Measurements from ENCODE around the gene FAF2. TPM values are rescaled to one million over a fixed set of nuclear protein-coding genes. Genes with fewer than 3 reads are reported as not detected.
A peak's percentile ranks its signal among the peaks of the same experiment; 100 is the strongest.

The FAF2 gene
- total and polyA plus RNA-seq, 10 of the 15 experiments (the other 5 are each of a cell fraction or from before 2014, with no cell fraction given) = 19.0 to 45.1 (median 35.6) TPM

- TF ChIP-seq, protein P1, sequence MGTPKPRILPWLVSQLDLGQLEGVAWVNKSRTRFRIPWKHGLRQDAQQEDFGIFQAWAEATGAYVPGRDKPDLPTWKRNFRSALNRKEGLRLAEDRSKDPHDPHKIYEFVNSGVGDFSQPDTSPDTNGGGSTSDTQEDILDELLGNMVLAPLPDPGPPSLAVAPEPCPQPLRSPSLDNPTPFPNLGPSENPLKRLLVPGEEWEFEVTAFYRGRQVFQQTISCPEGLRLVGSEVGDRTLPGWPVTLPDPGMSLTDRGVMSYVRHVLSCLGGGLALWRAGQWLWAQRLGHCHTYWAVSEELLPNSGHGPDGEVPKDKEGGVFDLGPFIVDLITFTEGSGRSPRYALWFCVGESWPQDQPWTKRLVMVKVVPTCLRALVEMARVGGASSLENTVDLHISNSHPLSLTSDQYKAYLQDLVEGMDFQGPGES (IDR thresholded peaks at IDR 0.05) = peak; percentile 68
- TF ChIP-seq MXI1 (IDR thresholded peaks at IDR 0.05; ENCODE audit: low read depth, low read length) (peak; percentile 55; the same call in 1 of the 2 replicates), NBN (IDR thresholded peaks at IDR 0.05) (peak; percentile 99), HDAC6 (IDR thresholded peaks at IDR 0.05; ENCODE audit: unreplicated experiment) (no peak), JUND (IDR thresholded peaks at IDR 0.05; ENCODE audit: low read depth, low read length) (peak; percentile 95), ZBTB33 (IDR thresholded peaks at IDR 0.05) (peak; percentile 35; the same call in 1 of the 2 replicates), ATF7 (IDR thresholded peaks at IDR 0.05; ENCODE audit: low read depth) (peak; percentile 100), TBL1XR1 (IDR thresholded peaks at IDR 0.05; ENCODE audit: low read depth, low read length) (no peak), SPI1 (IDR thresholded peaks at IDR 0.05; ENCODE audit: borderline replicate concordance, insufficient read depth, low read depth, low read length) (0 out of 2 replicates have a peak, but pooled peaks have one; percentile 30), RELA (IDR thresholded peaks at IDR 0.05; ENCODE audit: borderline replicate concordance, partially characterized antibody) (peak; percentile 21), REST (IDR thresholded peaks at IDR 0.05; ENCODE audit: low read depth, low read length) (no peak), CREB1 (IDR thresholded peaks at IDR 0.05; ENCODE audit: low read depth) (peak; percentile 98)
- TF ChIP-seq, protein P2, sequence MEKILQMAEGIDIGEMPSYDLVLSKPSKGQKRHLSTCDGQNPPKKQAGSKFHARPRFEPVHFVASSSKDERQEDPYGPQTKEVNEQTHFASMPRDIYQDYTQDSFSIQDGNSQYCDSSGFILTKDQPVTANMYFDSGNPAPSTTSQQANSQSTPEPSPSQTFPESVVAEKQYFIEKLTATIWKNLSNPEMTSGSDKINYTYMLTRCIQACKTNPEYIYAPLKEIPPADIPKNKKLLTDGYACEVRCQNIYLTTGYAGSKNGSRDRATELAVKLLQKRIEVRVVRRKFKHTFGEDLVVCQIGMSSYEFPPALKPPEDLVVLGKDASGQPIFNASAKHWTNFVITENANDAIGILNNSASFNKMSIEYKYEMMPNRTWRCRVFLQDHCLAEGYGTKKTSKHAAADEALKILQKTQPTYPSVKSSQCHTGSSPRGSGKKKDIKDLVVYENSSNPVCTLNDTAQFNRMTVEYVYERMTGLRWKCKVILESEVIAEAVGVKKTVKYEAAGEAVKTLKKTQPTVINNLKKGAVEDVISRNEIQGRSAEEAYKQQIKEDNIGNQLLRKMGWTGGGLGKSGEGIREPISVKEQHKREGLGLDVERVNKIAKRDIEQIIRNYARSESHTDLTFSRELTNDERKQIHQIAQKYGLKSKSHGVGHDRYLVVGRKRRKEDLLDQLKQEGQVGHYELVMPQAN (conservative IDR thresholded peaks at IDR 0.05) = peak; percentile 48
- TF ChIP-seq, protein P3, sequence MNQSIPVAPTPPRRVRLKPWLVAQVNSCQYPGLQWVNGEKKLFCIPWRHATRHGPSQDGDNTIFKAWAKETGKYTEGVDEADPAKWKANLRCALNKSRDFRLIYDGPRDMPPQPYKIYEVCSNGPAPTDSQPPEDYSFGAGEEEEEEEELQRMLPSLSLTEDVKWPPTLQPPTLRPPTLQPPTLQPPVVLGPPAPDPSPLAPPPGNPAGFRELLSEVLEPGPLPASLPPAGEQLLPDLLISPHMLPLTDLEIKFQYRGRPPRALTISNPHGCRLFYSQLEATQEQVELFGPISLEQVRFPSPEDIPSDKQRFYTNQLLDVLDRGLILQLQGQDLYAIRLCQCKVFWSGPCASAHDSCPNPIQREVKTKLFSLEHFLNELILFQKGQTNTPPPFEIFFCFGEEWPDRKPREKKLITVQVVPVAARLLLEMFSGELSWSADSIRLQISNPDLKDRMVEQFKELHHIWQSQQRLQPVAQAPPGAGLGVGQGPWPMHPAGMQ (IDR thresholded peaks at IDR 0.05; ENCODE audit: borderline replicate concordance) = no peak
- TF ChIP-seq, protein P4, sequence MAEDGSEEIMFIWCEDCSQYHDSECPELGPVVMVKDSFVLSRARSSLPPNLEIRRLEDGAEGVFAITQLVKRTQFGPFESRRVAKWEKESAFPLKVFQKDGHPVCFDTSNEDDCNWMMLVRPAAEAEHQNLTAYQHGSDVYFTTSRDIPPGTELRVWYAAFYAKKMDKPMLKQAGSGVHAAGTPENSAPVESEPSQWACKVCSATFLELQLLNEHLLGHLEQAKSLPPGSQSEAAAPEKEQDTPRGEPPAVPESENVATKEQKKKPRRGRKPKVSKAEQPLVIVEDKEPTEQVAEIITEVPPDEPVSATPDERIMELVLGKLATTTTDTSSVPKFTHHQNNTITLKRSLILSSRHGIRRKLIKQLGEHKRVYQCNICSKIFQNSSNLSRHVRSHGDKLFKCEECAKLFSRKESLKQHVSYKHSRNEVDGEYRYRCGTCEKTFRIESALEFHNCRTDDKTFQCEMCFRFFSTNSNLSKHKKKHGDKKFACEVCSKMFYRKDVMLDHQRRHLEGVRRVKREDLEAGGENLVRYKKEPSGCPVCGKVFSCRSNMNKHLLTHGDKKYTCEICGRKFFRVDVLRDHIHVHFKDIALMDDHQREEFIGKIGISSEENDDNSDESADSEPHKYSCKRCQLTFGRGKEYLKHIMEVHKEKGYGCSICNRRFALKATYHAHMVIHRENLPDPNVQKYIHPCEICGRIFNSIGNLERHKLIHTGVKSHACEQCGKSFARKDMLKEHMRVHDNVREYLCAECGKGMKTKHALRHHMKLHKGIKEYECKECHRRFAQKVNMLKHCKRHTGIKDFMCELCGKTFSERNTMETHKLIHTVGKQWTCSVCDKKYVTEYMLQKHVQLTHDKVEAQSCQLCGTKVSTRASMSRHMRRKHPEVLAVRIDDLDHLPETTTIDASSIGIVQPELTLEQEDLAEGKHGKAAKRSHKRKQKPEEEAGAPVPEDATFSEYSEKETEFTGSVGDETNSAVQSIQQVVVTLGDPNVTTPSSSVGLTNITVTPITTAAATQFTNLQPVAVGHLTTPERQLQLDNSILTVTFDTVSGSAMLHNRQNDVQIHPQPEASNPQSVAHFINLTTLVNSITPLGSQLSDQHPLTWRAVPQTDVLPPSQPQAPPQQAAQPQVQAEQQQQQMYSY (CRISPR knock-in tag; IDR thresholded peaks at IDR 0.05) = no peak; the same call in 1 of the 2 replicates
These were observed 89.5 kb downstream of the FAF2 start (continued) for GRCh38 chr5:176537554-176538229.

Data from GM12878 (cell line).